ENCODE data around the gene IFI27L1.

Gene IFI27L1

DNA sequence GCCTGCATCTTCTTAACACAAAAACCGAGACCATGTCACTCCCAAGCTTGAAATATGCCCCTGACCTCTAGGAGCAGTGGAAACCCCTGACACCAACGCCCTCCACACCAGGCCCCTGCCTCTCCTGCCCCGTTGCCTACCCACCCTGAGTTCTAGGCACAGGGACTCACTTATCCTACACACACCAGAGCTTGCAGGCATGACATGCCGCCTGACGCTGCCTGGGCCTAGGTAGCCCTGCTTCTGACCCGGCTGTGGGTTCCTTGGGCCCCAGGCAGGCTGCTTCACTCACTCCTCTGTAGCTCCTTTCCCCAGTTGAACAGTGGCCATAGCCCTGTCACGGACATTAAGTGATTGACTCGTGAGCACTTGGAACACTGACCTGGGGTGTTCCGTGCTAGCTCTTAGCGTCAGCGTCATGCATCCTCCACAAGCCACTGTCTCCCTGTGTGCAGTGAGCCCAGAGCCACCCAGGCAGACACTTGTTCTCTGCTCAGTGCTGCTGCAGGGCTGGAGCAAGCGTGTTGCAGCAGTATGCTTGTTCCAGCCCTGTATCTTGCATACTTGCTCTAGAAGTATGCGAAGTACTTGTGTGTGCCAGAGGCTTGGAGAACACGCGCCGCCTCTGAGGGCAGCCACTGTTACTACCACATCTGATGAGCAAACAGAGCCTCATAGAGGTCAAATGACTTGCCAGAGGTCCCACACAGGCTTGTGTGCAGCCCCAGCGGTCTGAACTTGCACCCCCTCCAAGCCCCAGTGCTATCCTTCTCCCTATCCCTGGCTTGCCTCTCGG is 39.4 kb upstream of the IFI27L1 start:
- Histone ChIP-seq H3K4me2 (ENCODE audit: low read depth, low read length) (no peak overlapping the region), H3K27me3 (replicated peaks; ENCODE audit: insufficient read depth, low read length) (no peaks in the 10 kb centered on the region), H3K79me2 (ENCODE audit: low read length) (no peaks in the 10 kb centered on the region), H3K9me3 (replicated peaks; ENCODE audit: insufficient read depth, low read length) (no peaks in the 10 kb centered on the region), H2AFZ (ENCODE audit: low read length) (no peak overlapping the region), H3K4me3 (ENCODE audit: low read length) (no peak overlapping the region), H3K4me1 (ENCODE audit: low read length) (no peaks in the 10 kb centered on the region), H3K36me3 (replicated peaks; ENCODE audit: insufficient read depth, low read length) (no peaks in the 10 kb centered on the region), H3K9ac (ENCODE audit: low read length) (no peak overlapping the region), H3F3A (ENCODE audit: insufficient read depth, low read length) (no peaks in the 10 kb centered on the region), H3K9me2 (replicated peaks; ENCODE audit: insufficient read depth, low read length) (no peaks in the 10 kb centered on the region), H4K20me1 (ENCODE audit: insufficient read depth, low read length) (no peaks in the 10 kb centered on the region), H3K27ac (ENCODE audit: low read length) (no peak overlapping the region)
- DNase-seq = no peak
- TF ChIP-seq EZH2 (optimal IDR thresholded peaks at IDR 0.05; ENCODE audit: low read depth, low read length) = no peak
- TF ChIP-seq, protein P1, sequence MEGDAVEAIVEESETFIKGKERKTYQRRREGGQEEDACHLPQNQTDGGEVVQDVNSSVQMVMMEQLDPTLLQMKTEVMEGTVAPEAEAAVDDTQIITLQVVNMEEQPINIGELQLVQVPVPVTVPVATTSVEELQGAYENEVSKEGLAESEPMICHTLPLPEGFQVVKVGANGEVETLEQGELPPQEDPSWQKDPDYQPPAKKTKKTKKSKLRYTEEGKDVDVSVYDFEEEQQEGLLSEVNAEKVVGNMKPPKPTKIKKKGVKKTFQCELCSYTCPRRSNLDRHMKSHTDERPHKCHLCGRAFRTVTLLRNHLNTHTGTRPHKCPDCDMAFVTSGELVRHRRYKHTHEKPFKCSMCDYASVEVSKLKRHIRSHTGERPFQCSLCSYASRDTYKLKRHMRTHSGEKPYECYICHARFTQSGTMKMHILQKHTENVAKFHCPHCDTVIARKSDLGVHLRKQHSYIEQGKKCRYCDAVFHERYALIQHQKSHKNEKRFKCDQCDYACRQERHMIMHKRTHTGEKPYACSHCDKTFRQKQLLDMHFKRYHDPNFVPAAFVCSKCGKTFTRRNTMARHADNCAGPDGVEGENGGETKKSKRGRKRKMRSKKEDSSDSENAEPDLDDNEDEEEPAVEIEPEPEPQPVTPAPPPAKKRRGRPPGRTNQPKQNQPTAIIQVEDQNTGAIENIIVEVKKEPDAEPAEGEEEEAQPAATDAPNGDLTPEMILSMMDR (IDR thresholded peaks at IDR 0.05; ENCODE audit: low read length) = no peak
- no peak for TF ChIP-seq EZH2phosphoT487 (IDR thresholded peaks at IDR 0.05; ENCODE audit: low read length)

DNA sequence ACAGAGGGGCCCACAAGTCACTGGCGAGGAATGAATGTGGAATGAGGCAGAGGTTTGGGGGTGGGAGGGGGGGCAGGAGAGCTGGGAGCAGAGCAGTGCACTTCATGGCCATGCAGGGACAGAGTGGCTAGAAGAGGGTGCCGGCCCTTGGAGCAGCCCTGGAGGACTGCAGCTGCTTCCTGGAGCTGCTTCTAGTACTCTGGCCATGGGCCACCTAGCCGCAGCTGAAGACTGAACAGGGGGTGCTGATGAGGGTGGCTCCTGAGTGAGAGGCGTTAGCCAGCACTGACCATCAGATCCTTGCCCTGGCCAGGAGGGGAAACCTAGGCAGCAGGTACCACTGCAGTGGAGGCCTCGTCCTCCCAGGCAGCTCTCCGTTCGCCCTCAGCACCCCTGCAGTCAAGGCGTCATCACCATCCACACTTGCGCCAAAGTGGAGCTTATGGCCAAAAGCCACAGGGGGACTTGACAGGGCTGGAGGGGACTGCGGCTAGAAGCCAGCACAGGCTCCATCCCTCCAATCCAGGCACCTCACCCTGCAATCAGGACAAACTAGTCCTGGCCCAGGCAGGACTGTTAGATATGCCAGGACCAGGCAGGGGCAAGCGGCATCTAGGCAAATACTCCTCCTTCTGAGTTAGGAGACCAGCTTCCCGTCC is 38.5 kb upstream of the IFI27L1 start:
- Histone ChIP-seq H3K27me3 (replicated peaks; ENCODE audit: insufficient read depth, low read length) (no peaks in the 10 kb centered on the region), H3K4me1 (ENCODE audit: low read length) (no peaks in the 10 kb centered on the region), H3K9me3 (replicated peaks; ENCODE audit: insufficient read depth, low read length) (no peaks in the 10 kb centered on the region), H3K9ac (ENCODE audit: low read length) (no peak overlapping the region), H3K4me2 (ENCODE audit: low read depth, low read length) (no peak overlapping the region), H3K79me2 (ENCODE audit: low read length) (no peaks in the 10 kb centered on the region), H3K9me2 (replicated peaks; ENCODE audit: insufficient read depth, low read length) (no peaks in the 10 kb centered on the region), H3K27ac (ENCODE audit: low read length) (no peak overlapping the region), H4K20me1 (ENCODE audit: insufficient read depth, low read length) (no peaks in the 10 kb centered on the region), H3F3A (ENCODE audit: insufficient read depth, low read length) (no peaks in the 10 kb centered on the region), H2AFZ (ENCODE audit: low read length) (no peak overlapping the region), H3K4me3 (ENCODE audit: low read length) (no peak overlapping the region), H3K36me3 (replicated peaks; ENCODE audit: insufficient read depth, low read length) (no peaks in the 10 kb centered on the region)
- no peak for DNase-seq
- TF ChIP-seq, protein P1 (IDR thresholded peaks at IDR 0.05; ENCODE audit: low read length) = no peak
- TF ChIP-seq EZH2 (optimal IDR thresholded peaks at IDR 0.05; ENCODE audit: low read depth, low read length) = no peak
- TF ChIP-seq EZH2phosphoT487 (IDR thresholded peaks at IDR 0.05; ENCODE audit: low read length) = no peak

DNA sequence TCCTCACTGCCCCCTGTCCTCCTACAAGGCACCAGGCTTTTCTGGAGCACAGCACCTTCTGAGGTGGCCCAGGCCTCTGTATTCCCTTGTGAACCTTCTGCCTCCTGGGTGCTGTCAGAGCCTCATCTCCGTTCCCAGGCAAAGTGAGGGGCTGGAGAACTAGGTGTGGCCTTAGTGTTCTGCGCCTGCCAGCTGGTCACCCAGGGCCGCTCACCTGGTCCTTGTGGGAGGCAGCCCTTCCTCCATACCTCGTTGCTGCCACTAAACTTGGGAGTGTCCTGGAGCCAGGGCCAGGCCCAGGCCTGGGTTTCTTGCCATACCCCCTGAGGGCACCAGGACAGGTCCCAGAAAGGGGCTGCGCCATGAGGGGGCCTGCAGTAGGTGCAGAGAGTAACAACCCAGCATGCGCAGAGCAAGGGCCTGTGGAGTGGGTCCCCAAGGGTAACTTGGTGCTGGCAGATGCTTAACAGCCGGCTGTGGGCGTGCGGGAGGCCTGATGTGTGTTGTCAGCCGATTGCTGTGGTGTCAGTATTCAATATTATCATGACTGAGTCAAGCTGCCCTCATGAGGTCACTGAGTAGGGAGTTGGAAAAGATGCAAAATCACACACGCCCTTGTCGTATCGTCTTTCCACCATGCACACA is 37.9 kb upstream of the IFI27L1 start:
- H3F3A ChIP-seq (ENCODE audit: insufficient read depth, low read length) = no peaks in the 10 kb centered on the region
- no peaks in the 10 kb centered on the region for H3K9me3 ChIP-seq (replicated peaks; ENCODE audit: insufficient read depth, low read length)
- H2AFZ ChIP-seq (ENCODE audit: low read length) = no peak overlapping the region
- no peak overlapping the region for H3K4me3 ChIP-seq (ENCODE audit: low read length)
- TF ChIP-seq, protein P1 (IDR thresholded peaks at IDR 0.05; ENCODE audit: low read length) = no peak
- TF ChIP-seq EZH2 (optimal IDR thresholded peaks at IDR 0.05; ENCODE audit: low read depth, low read length) = no peak
- TF ChIP-seq EZH2phosphoT487 (IDR thresholded peaks at IDR 0.05; ENCODE audit: low read length) = no peak
- no peak overlapping the region for H3K27ac ChIP-seq (ENCODE audit: low read length)
- no peaks in the 10 kb centered on the region for H3K36me3 ChIP-seq (replicated peaks; ENCODE audit: insufficient read depth, low read length)
- H3K4me1 ChIP-seq (ENCODE audit: low read length) = no peaks in the 10 kb centered on the region
- DNase-seq = no peak
- H3K79me2 ChIP-seq (ENCODE audit: low read length) = no peaks in the 10 kb centered on the region
- no peaks in the 10 kb centered on the region for H3K27me3 ChIP-seq (replicated peaks; ENCODE audit: insufficient read depth, low read length)
- H3K9ac ChIP-seq (ENCODE audit: low read length) = no peak overlapping the region
- no peaks in the 10 kb centered on the region for H4K20me1 ChIP-seq (ENCODE audit: insufficient read depth, low read length)
- H3K4me2 ChIP-seq (ENCODE audit: low read depth, low read length) = no peak overlapping the region
- H3K9me2 ChIP-seq (replicated peaks; ENCODE audit: insufficient read depth, low read length) = no peaks in the 10 kb centered on the region

Data from MM.1S (cell line).